Hepatocyte (in vitro differentiated cells): ENCODE data around the gene DDX41. TPM values are rescaled to one million over a fixed set of nuclear protein-coding genes. Genes with fewer than 3 reads are reported as not detected.

Experiments
- DNase-seq: peaks from one replicate; pipeline ENCODE4 v3.0.0-alpha.2; 2016; ENCODE audit warnings: low spot score
- H2AFZ ChIP-seq: fragments of 200-600 bp; sonication (generic); 2 replicates; pipeline ENCODE4 v1.6.0; 2016; ENCODE audit warnings: antibody characterized with exemption, mild to moderate bottlenecking
- H3K27ac ChIP-seq: fragments of 200-600 bp; sonication (generic); 2 replicates; pipeline ENCODE4 v1.5.1; 2016; ENCODE audit warnings: mild to moderate bottlenecking
- H3K27me3 ChIP-seq: fragments of 200-600 bp; sonication (generic); 2 replicates; pipeline ENCODE4 v1.6.1; 2016
- H3K36me3 ChIP-seq: fragments of 200-600 bp; sonication (generic); replicated peaks from 2 replicates; pipeline ENCODE4 v1.5.1; 2016; ENCODE audit warnings: low read depth; ENCODE audit not compliant: insufficient read depth
- H3K4me1 ChIP-seq: fragments of 200-600 bp; sonication (generic); 2 replicates; pipeline ENCODE4 v1.5.1; 2016; ENCODE audit warnings: mild to moderate bottlenecking, moderate library complexity; ENCODE audit not compliant: insufficient read depth
- H3K4me2 ChIP-seq: fragments of 200-600 bp; sonication (generic); 2 replicates; pipeline ENCODE4 v1.6.0; 2016
- H3K4me3 ChIP-seq: fragments of 200-600 bp; sonication (generic); 2 replicates; pipeline ENCODE4 v1.5.1; 2016; ENCODE audit warnings: mild to moderate bottlenecking
- H3K79me2 ChIP-seq: fragments of 200-600 bp; sonication (generic); 2 replicates; pipeline ENCODE4 v1.6.0; 2017; ENCODE audit warnings: mild to moderate bottlenecking
- H3K9me2 ChIP-seq: fragments of 200-600 bp; sonication (generic); replicated peaks from 2 replicates; pipeline ENCODE4 v1.6.0; 2017; ENCODE audit warnings: mild to moderate bottlenecking; ENCODE audit not compliant: insufficient read depth
- H3K9me3 ChIP-seq: fragments of 200-600 bp; sonication (generic); 2 replicates; pipeline ENCODE4 v1.5.1; 2016; ENCODE audit warnings: low read depth, mild to moderate bottlenecking
- H4K20me1 ChIP-seq: fragments of 200-600 bp; sonication (generic); 2 replicates; pipeline ENCODE4 v1.6.0; 2016; ENCODE audit warnings: mild to moderate bottlenecking; ENCODE audit not compliant: insufficient read depth, poor library complexity, severe bottlenecking
- EZH2 ChIP-seq: fragments of 200-600 bp; sonication (generic); IDR thresholded peaks from 2 replicates; pipeline ENCODE4 v1.6.1; 2016; ENCODE audit warnings: antibody characterized with exemption, mild to moderate bottlenecking, borderline replicate concordance
- EZH2phosphoT487 ChIP-seq: fragments of 200-600 bp; sonication (generic); IDR thresholded peaks from one replicate; pipeline ENCODE4 v1.6.1; 2018; ENCODE audit warnings: antibody characterized with exemption, mild to moderate bottlenecking, low read depth, moderate library complexity; ENCODE audit not compliant: unreplicated experiment, severe bottlenecking
- WGBS: methylation state at CpG from one replicate; pipeline ENCODE4 v1.1.6; 2016; ENCODE audit warnings: low lambda C conversion rate; ENCODE audit errors: missing lambda C conversion rate; 5-methylcytosine and 5-hydroxymethylcytosine counted together
- polyA plus RNA-seq: library from polyadenylated mRNA; unstranded; fragments of >200 nt; fragmentation: Nextera tagmentation; extraction: Ambion mirVana; gene quantifications from 2 replicates; pipeline ENCODE4 v1.2.1, GENCODE V29; 2016
- total RNA-seq: library from RNA; depleted of rRNA; stranded (reverse); fragments of >200 nt; gene quantifications from 2 replicates; pipeline ENCODE4 v1.2.3, GENCODE V29; 2014
- TF ChIP-seq, protein P1 (sequence below): fragments of 200-600 bp; sonication (generic); IDR thresholded peaks from 2 replicates; pipeline ENCODE4 v1.5.1; 2016; ENCODE audit warnings: antibody characterized with exemption, mild to moderate bottlenecking; ENCODE audit not compliant: poor library complexity

Gene DDX41
- total and polyA plus RNA-seq, 2 experiments from 2014 or later, result 45.0 to 50.7 TPM

DNA sequence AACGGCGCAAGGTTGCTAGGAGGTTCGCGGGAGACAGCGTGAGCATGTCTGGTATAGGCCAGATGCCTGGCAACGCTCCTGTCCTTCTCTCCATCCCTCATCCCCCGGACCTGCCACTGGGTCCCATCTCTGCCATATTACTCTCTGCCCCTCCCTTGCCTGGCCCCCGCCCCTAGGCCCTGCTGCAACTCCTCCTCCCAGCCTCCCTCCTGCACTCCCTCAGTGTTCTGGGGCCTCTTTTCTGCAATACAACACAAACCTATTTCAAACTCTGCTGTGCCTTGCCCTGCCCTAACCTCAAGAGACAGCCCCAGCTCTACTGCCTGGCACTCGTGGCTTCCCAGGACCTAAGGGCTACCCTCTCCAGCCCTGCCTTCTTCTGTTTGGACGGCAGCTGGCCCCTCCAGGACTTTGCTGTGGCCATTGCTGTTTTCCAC is 34.4 kb downstream of the DDX41 start:
- no peak overlapping the region for H3K4me2 ChIP-seq
- DNase-seq, result no peak
- no peak overlapping the region for H3K4me3 ChIP-seq
- 95% methylated on average over 10 of the region's 10 CpGs for WGBS
- no peaks in the 10 kb centered on the region for H3K9me2 ChIP-seq
- TF ChIP-seq EZH2 (no peak), EZH2phosphoT487 (no peak)
- TF ChIP-seq, protein P1, sequence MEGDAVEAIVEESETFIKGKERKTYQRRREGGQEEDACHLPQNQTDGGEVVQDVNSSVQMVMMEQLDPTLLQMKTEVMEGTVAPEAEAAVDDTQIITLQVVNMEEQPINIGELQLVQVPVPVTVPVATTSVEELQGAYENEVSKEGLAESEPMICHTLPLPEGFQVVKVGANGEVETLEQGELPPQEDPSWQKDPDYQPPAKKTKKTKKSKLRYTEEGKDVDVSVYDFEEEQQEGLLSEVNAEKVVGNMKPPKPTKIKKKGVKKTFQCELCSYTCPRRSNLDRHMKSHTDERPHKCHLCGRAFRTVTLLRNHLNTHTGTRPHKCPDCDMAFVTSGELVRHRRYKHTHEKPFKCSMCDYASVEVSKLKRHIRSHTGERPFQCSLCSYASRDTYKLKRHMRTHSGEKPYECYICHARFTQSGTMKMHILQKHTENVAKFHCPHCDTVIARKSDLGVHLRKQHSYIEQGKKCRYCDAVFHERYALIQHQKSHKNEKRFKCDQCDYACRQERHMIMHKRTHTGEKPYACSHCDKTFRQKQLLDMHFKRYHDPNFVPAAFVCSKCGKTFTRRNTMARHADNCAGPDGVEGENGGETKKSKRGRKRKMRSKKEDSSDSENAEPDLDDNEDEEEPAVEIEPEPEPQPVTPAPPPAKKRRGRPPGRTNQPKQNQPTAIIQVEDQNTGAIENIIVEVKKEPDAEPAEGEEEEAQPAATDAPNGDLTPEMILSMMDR, result no peak
- no peaks in the 10 kb centered on the region for H3K79me2 ChIP-seq
- no peaks in the 10 kb centered on the region for H3K27me3 ChIP-seq
- H3K36me3 ChIP-seq, result no peaks in the 10 kb centered on the region
- H3K27ac ChIP-seq, result no peak overlapping the region
- H3K9me3 ChIP-seq, result no peaks in the 10 kb centered on the region
- peaks cover 6% of the 10 kb centered on the region for H3K4me1 ChIP-seq
- H4K20me1 ChIP-seq, result no peaks in the 10 kb centered on the region
- H2AFZ ChIP-seq, result no peak overlapping the region

DNA sequence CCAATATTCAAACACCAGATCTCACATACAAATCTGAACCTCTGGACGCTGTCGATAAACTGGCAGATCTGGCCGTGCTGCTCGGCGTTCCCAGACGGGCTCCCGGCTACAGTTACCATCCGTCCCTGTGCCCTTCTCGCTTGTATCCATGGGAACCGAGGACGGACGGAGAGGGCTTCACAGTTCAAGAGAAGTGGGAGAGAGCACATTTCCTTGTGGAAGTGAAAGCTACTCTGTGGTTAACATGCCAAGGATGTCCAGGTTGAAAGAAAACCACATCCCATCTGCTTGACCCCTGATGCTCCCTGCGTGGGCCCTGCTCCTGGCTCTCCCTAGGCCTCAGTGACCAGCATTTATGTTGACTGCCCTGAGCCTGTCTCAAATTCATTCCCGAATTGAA is 37.0 kb downstream of the DDX41 start:
- no peaks in the 10 kb centered on the region for H3K36me3 ChIP-seq
- H3K9me3 ChIP-seq, result no peaks in the 10 kb centered on the region
- H3K79me2 ChIP-seq, result no peaks in the 10 kb centered on the region
- no peak overlapping the region for H2AFZ ChIP-seq
- no peak overlapping the region for H3K4me2 ChIP-seq
- no peaks in the 10 kb centered on the region for H3K27me3 ChIP-seq
- TF ChIP-seq, protein P1, result no peak
- no peak for TF ChIP-seq EZH2phosphoT487
- no peak for TF ChIP-seq EZH2
- no peak for DNase-seq
- no peak overlapping the region for H3K4me3 ChIP-seq
- 86% methylated on average over 14 of the region's 14 CpGs for WGBS
- no peaks in the 10 kb centered on the region for H4K20me1 ChIP-seq
- peaks cover 6% of the 10 kb centered on the region for H3K4me1 ChIP-seq
- no peaks in the 10 kb centered on the region for H3K9me2 ChIP-seq
- H3K27ac ChIP-seq, result peak overlapping the region; percentile 69

DNA sequence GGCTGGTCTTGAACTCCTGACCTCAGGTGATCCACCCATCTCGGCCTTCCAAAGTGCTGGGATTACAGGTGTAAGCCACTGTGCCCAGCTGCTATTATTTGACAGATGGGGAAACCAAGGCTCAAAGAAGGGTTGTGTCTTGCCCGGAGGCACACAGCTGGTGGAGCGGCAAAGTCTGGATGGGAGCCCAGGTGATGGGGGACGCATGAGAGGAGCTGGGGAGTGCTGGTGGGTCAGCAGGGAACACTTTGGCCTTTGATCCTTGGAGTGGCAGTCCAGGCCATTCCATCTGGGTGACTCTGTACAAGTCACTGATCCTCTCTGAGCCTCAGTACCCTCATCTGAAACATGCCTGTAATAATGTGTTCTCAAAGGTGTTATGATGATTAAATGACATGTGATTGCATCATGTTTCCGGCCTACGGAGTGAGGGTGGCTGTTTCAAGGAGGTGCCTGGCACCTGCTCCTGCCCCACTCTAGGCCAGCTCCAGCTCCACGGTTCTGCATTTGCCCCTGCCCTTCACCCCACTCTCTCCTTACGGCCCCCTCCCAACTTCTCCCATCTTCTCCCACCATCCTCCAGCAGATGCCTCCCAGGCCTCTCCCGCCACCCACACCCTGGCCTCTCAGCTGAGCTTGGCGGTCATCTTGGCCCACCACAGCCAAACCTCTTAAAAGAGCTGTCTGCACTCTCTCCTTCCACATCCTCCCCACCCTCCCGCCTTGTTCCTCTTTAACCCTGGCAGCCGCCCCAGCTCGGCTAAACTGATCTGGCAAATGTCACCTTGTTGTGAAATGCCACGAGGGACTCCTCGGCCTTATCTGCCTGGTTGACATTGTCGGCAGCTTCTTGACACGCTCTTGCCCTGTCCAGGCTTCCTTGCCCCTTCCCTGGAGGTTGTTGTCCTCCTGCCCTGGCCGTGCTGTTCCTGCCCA is 37.8 kb downstream of the DDX41 start:
- peaks cover 6% of the 10 kb centered on the region for H3K4me1 ChIP-seq
- no peak overlapping the region for H3K4me3 ChIP-seq
- TF ChIP-seq EZH2phosphoT487, result no peak
- TF ChIP-seq EZH2, result no peak
- TF ChIP-seq, protein P1, result no peak
- WGBS, result 67% methylated on average over 17 of the region's 18 CpGs
- no peak overlapping the region for H3K4me2 ChIP-seq
- peak; percentile 56 for DNase-seq
- no peaks in the 10 kb centered on the region for H3K79me2 ChIP-seq
- no peaks in the 10 kb centered on the region for H3K9me3 ChIP-seq
- H4K20me1 ChIP-seq, result no peaks in the 10 kb centered on the region
- H3K27ac ChIP-seq, result peak overlapping the region; percentile 69
- no peaks in the 10 kb centered on the region for H3K9me2 ChIP-seq
- no peaks in the 10 kb centered on the region for H3K27me3 ChIP-seq
- no peak overlapping the region for H2AFZ ChIP-seq
- no peaks in the 10 kb centered on the region for H3K36me3 ChIP-seq
